ENCODE measurements around the gene LAD1. TPM values are rescaled to one million over a fixed set of nuclear protein-coding genes. Genes with fewer than 3 reads are reported as not detected.

The LAD1 gene
- total RNA-seq, 1 experiment from 2014 or later: 30.1 TPM

DNA sequence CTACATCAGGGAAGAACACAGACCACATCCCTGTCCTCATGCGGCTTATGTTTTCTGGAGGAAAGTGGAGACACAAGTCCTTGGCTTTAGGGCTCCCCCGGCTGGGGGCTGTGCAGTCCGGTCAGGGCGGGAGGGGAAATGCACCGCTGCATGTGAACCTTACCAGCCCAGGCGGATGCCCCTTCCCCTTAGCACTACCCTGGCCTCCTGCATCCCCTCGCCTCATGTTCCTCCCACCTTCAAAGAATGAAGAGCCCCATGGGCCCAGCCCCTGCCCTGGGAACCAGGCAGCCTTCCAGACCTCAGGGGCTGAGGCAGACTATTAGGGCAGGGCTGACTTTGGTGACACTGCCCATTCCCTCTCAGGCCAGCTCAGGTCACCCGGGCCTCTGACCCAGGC, 67.1 kb downstream of the LAD1 start:
- peaks cover 0 to 4% of the 10 kb centered on the region in 2 experiments; a peak in 1 of 4 replicates for H3K4me1 Mint-ChIP-seq
- H3K79me2 ChIP-seq (ENCODE audit: insufficient read depth, low read length): no peaks in the 10 kb centered on the region
- H3K23me2 ChIP-seq (ENCODE audit: insufficient read length, low read depth, low read length, poor library complexity, severe bottlenecking): no peaks in the 10 kb centered on the region
- H3K18ac ChIP-seq (ENCODE audit: insufficient read length, low read depth, low read length): no peak overlapping the region
- H4K8ac ChIP-seq (replicated peaks; ENCODE audit: insufficient read length, low read depth, low read length): no peak overlapping the region
- H3K27ac ChIP-seq (ENCODE audit: insufficient read length, low read depth, low read length): no peak overlapping the region
- no peak overlapping the region for H4K5ac ChIP-seq (ENCODE audit: insufficient read length, low read depth, low read length)
- no peak overlapping the region for H3K27ac Mint-ChIP-seq
- H2AK5ac ChIP-seq (ENCODE audit: insufficient read length, low read length): no peak overlapping the region
- no peaks in the 10 kb centered on the region for H3K79me1 ChIP-seq (ENCODE audit: insufficient read depth, low read depth, low read length, poor library complexity, severe bottlenecking)
- no peak overlapping the region for H3K4me2 ChIP-seq (ENCODE audit: insufficient read depth, insufficient read length, low read length)
- no peak overlapping the region for H2BK12ac ChIP-seq (ENCODE audit: insufficient read length, low read depth, low read length)
- no peak overlapping the region for H2BK120ac ChIP-seq (ENCODE audit: low read depth, low read length, poor library complexity, severe bottlenecking)
- H3K23ac ChIP-seq (ENCODE audit: insufficient read length, low read depth, low read length): no peak overlapping the region
- H3K27me3 ChIP-seq (ENCODE audit: insufficient read depth, low read length): no peaks in the 10 kb centered on the region
- TF ChIP-seq, protein P1, sequence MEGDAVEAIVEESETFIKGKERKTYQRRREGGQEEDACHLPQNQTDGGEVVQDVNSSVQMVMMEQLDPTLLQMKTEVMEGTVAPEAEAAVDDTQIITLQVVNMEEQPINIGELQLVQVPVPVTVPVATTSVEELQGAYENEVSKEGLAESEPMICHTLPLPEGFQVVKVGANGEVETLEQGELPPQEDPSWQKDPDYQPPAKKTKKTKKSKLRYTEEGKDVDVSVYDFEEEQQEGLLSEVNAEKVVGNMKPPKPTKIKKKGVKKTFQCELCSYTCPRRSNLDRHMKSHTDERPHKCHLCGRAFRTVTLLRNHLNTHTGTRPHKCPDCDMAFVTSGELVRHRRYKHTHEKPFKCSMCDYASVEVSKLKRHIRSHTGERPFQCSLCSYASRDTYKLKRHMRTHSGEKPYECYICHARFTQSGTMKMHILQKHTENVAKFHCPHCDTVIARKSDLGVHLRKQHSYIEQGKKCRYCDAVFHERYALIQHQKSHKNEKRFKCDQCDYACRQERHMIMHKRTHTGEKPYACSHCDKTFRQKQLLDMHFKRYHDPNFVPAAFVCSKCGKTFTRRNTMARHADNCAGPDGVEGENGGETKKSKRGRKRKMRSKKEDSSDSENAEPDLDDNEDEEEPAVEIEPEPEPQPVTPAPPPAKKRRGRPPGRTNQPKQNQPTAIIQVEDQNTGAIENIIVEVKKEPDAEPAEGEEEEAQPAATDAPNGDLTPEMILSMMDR (conservative IDR thresholded peaks at IDR 0.05): no peak
- no peak overlapping the region for H3T11ph ChIP-seq (ENCODE audit: low read length)
- no peaks in the 10 kb centered on the region for H3K36me3 Mint-ChIP-seq (ENCODE audit: insufficient read depth in 1 of 3, low read depth in 3 of 3)
- no peaks in the 10 kb centered on the region for H3K9me3 Mint-ChIP-seq
- no CpG with 5 or more reads among the region's 8 CpGs for WGBS (ENCODE audit: extremely low coverage, insufficient read length, low lambda C conversion rate)
- H3K4me1 ChIP-seq (ENCODE audit: insufficient read depth, low read length): no peaks in the 10 kb centered on the region
- no peak overlapping the region for H2BK20ac ChIP-seq (ENCODE audit: low read depth, low read length, poor library complexity, severe bottlenecking)
- no peak for DNase-seq
- no peak overlapping the region for H2AFZ ChIP-seq (ENCODE audit: low read length)
- H4K91ac ChIP-seq (ENCODE audit: insufficient read length, low read depth, low read length): no peak overlapping the region
- H3K27me3 Mint-ChIP-seq (ENCODE audit: low read depth): peaks cover under 1% of the 10 kb centered on the region
- no peak overlapping the region for H3K14ac ChIP-seq (ENCODE audit: insufficient read depth, low read length)
- no peak overlapping the region for H3K4ac ChIP-seq (ENCODE audit: low read depth, low read length)
- H3K4me3 Mint-ChIP-seq: no peak overlapping the region
- H3K9ac ChIP-seq (ENCODE audit: extremely low read depth, insufficient read length, low read length): no peak overlapping the region
- H3K9me3 ChIP-seq (ENCODE audit: control insufficient read depth, low read depth, low read length): no peaks in the 10 kb centered on the region
- no peak overlapping the region for H2BK5ac ChIP-seq (ENCODE audit: insufficient read length, low read length)
- H2BK15ac ChIP-seq (ENCODE audit: low read depth, low read length): no peak overlapping the region
- no peaks in the 10 kb centered on the region for H4K20me1 ChIP-seq (ENCODE audit: control insufficient read depth, insufficient read depth, insufficient read length)
- no peak overlapping the region for H3K56ac ChIP-seq (ENCODE audit: insufficient read length, low read depth, low read length)
